NB4 (cell line): ENCODE results near the gene FAM98B.

Experiments used
- CTCF ChIP-seq: IDR thresholded peaks from one replicate; pipeline ENCODE4 v1.5.1; 2012; ENCODE audit warnings: low read depth, low read length
- MAX ChIP-seq: IDR thresholded peaks from 2 replicates; pipeline ENCODE4 v1.6.1; 2011; ENCODE audit warnings: low read depth, low read length
- POLR2A ChIP-seq: IDR thresholded peaks from 2 replicates; pipeline ENCODE4 v1.6.1; 2011; ENCODE audit warnings: mild to moderate bottlenecking; ENCODE audit not compliant: insufficient read length; ENCODE audit errors: extremely low read depth

- TF ChIP-seq MAX, result no peak
- no peak for TF ChIP-seq CTCF
- TF ChIP-seq POLR2A, result no peak
Measured at GRCh38 chr15:38481113-38481512, 27.2 kb downstream of the FAM98B start.
